HG02970 (cell line): ENCODE measurements around the gene MED13L.

Source experiments
- ATAC-seq: cut with Tn5 transposase; IDR thresholded peaks from one replicate; pipeline ENCODE4 v1.9.1; 2021; ENCODE audit warnings: mild to moderate bottlenecking, moderate library complexity, moderate number of reproducible peaks; ENCODE audit not compliant: unreplicated experiment, low FRiP score

Gene MED13L

DNA sequence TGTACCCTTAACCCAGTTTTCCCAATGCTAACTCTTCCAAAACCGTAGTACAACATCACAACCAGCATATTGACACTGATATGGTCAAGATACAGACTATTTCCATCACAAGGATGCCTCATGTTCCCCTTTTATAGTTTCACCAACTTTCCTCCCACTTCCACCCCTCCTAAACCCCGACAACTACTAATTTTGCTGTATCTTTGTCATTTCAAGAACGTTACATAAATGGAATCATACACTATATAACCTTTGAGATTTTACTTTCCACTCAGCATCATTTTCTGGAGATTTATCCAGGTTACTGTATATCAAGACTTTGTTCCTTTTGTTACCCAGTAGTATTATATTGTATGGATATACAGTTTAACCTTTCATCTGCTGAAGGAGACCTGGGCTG lies 88.9 kb downstream of the MED13L start:
- no peak for ATAC-seq

DNA sequence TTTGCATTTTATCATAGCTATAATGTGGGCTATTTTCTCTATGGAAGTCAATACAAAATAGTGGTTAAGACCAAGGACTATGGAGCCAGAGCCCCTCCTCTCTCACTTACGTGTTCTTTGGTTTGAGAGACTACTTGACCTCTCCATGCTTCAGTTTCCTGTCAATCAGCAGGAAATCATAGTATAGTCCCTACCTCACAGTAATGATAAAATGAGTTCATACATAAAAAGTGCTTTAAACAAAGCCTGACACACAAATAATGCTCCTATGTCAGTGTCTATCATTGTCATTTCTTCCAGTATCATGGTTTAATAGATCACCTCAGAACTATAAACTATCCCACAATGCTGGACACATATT lies 90.4 kb downstream of the MED13L start:
- ATAC-seq, result no peak

DNA sequence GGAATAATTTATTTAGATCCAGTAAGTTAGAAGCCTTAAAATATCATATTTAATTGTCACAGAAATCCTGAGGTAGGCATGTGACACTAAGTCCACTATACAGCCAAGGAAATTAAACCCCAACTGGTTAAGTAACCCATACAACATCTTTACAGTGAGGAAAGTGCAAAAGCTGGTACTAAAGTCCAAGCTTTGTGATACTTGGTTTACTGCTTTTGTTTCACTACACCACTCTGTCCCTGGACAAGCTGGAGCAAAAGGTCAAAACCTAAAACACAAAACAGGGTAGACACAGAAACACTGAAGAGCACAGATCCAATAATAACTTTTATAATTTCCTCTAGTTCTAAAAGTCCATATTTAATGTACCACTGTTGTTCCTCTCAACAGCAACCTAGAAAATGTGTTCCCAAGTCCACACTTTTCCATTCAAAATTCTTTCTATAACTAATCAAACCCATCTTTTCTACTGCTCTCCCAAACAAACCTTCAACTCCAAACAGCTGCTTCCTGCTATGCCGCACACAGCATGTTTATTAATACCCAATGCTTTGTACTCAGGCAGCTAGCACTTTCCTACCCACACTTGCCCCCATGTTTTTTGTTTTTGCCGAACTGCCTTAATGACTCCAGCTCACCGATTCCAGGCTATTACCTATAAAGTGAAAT lies 90.9 kb downstream of the MED13L start:
- no peak for ATAC-seq

DNA sequence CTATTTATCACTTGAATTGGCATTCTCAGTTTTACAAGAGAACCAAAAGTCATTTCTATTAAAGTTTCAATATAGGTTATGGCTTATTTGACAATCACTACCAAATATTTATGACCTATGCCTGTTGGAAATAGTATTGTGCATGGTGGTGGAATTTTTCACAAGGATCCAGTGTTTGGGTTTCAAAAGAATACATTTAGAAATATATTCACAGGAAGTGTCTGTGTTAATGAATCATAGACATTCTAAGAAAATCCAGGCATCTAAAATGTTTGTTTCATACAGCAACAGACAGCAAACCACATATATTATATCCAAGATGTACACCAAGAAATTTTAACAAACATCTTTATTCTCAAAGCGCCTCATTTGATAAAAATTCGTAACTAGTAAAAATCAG lies 92.7 kb downstream of the MED13L start:
- no peak for ATAC-seq

DNA sequence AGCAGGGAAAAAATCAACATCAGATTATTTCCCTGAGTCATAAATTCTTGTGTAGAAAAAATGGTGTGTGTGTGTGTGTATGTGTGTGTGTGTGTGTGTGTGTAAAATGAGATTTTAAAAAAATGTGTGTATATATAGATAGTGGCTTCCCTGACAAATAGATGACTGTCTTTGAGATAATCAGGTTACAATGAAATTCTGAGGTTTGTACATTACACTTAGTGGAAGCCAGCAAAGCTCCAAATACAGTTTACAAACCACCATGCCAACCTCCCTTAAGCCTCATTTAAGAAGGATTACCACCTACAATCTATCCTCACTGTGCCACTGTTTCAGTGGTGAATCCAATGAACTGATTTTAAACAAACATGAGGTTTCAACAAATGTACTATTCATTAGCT lies 93.8 kb downstream of the MED13L start:
- no peak for ATAC-seq

DNA sequence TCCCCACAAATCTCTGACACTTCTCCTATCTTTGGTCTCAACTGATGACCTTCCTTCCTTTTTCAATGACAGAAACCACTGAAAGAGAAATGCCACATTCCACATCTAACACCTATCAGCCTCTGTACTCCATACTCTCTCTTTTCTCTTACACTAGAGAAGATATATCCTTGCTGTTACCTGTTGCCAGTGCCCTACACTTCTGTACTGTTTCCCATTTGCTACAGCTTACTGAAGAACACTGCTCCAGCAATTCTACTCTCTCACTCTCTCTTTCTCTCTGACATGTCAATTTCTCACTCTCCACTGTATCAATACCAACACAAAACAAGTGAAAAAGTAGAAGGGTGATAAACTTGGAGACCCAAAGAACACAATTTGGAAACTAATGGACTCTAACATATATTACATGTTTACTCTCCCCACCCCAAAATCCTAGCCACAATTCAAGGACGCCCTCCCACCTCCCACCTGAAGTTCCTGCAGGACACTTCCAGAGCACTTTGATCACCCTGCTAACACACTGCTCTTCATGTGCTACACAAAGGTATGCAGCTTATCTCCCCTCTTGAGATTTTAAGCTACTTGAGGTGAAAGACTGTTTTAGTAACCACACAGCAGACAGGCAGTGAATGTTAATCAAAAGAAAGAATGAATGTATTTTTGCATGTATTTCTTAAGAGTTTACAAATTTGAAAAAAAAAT lies 95.0 kb downstream of the MED13L start:
- no peak for ATAC-seq

DNA sequence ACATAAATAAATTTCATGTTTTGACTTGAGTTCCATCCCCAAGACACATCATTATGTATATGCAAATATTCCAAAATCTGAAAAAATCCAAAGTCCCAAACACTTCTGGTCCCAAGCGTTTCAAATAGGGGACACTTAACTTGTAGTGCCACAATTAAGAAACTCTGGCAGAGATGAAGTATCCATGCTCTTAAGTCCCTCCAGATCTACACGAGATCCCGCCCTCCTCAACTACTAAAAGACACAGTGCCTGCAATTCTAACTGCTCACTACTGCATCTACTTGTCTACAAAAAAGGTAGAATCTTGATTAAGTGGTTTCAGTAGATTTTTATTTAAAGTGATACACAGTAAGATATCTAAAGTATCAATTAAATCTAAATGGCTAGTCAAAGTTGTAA lies 97.0 kb downstream of the MED13L start:
- no peak for ATAC-seq

DNA sequence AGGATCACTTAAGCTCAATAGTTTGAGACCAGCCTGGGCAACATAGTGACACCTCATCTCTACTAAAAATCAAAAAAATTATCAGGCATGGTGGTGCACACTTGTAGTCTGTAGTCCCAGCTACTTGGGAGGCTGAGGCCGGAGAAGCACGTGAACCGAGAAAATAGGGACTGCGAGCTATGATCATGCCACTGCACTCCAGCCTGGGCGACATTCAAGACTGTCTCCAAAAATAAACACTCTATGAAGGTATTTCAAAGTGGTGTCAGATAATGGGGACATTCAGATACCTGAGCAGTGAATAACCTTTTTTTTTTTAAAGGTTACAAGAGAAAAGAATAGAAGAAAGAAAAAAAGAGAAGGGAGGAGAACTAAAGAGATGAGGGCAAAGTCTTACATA lies 98.1 kb downstream of the MED13L start:
- no peak for ATAC-seq

DNA sequence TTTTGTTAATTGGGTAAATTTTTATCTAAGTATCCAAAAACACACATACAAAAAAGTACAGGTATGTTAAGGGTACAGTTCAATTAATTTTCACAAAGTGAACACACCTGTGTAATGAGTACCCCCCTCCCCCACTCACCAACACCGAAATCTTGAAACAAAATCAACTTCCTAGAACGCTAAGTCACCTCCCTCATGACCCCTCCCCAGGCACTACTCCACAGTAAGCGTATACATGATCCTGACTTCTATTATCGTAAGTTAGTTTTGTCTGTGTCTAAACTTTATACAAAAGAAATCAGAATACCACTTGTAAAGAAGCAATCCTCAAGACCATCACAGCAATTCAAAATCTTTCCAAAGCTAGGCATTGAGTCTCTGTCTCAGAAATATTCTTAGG lies 100.5 kb downstream of the MED13L start:
- no peak for ATAC-seq

DNA sequence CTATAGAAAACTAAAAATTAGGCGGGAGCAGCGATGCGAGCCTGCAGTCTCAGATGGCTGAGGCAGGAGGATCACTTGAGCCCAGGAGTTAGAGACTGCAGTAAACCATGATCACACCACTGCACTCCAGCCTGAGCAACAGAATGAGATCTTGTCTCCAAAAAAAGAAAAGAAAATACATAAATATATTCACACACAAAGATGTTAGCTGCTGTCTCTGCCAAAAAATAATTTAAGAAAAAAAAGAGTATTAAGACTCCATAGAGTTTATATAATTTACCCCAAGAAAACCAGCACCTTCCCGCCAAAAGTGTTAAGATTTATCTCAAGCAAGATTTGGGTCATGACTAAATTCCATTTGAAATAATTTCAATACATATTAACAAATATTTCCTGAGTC lies 102.6 kb downstream of the MED13L start:
- no peak for ATAC-seq

DNA sequence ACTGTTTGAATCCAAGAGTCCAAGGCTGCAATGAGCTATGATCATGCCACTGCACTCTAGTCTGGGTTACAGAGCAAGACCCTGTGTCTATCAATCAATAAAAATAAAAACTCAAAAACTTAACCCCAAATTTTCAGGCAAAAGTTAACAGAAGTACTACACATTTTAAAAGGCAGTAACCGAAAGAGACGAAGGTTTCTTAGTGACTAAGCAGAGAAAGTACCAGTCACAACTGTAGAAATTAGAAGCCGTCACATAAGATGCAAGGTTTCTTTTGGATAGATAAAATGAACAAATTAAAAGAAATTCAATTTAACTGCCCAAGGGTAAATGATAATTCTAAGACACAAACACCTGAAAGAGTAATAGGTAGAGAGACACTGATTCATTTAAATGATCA lies 103.5 kb downstream of the MED13L start:
- no peak for ATAC-seq

DNA sequence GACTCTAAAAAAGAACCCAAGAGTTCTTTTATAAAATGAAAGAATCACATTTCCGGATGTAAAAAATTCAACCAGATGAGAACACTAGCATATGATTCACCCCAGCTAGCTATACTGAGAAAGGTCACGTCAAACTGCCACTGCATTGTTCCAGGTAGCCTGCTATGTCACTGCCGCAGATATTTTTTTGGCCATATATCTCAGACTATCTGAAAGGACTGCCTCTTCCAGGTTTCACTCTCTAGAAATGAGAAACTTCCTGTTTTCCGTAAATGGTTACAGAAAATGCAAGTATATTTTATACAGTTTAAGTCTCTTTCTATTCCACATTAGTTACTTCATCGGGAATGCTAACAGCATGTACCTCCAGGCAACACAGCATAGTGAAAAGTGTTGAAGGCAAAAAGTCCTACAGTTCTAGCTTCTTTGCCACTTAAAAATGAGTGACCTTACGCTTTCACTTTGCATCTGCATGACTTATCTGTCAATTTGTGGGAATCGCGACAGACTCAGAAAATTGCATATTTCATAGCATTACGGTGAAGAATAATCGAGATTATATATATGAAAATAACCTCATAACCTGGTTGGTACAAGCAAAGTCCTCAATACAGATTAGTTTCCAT lies 105.2 kb downstream of the MED13L start:
- no peak for ATAC-seq

DNA sequence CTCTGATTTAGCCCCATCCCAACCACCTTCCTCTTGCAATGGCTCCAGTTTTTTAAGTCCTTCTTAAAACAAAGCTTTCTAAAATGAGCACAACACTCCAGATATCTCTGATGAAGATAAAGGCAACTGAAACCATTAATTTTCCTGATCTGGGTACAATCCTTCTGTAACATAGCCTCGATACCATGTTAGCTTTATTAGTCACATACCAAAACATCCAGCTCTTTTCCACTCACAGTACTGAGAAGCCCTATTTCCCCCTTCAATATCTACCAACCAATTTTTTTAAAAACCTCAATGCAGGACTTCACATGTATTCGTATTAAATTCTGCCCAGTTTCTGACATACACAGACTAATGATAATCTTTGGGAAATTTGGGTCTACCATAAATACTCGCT lies 105.9 kb downstream of the MED13L start:
- no peak for ATAC-seq

DNA sequence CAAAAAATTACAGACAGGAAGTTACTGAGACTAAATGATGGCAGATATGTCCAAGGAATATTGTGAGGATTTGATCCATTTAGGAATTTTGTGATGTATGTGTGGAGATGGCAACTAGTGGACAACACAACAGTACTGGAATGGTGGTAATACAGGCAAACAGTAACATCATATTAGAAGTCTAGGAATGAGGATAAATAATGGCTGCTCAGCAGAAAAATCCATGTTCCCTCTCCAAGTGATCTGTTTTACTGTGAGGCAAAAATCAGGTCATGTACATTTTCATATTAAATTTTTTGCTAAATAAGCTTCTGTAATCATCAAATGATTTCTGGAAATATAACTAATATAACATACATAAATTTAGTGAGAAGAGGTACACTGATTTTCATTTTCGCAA lies 108.4 kb downstream of the MED13L start:
- ATAC-seq, result no peak

DNA sequence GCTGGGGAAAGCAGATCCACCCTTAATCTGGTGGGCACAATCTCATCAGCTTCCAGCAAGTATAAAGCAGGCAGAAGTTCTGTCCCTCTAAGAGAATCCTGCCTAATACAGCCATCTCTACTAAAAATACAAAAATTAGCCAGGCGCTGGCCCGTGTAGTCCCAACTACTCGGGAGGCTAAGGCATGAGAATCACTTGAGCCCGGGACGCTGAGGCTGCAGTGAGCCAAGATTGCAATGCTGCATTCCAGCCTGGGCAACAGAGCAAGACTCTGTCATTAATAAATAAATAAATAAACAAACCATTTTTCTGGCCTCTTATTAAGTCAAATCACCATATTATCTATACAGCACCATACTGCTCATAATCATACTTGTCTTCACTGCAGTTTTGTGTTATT lies 111.2 kb downstream of the MED13L start:
- no peak for ATAC-seq

DNA sequence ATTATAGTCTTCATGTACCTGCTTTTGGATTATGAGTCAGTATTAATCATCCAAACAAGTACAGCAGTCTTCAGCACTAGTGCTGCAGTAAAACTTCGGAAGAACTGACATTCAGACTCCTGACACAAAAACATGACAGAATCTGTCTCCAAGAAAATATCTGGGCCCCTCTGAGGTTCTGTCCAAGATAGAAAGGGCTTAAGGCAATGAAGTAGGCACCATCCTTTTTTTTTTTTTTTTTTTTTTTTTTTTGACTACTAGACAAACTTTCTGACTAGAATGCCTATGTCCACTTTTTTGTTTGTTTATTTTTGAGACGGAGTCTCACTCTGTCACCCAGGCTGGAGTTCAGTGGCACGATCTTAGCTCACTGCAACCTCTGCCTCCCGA lies 112.5 kb downstream of the MED13L start:
- ATAC-seq, result no peak

DNA sequence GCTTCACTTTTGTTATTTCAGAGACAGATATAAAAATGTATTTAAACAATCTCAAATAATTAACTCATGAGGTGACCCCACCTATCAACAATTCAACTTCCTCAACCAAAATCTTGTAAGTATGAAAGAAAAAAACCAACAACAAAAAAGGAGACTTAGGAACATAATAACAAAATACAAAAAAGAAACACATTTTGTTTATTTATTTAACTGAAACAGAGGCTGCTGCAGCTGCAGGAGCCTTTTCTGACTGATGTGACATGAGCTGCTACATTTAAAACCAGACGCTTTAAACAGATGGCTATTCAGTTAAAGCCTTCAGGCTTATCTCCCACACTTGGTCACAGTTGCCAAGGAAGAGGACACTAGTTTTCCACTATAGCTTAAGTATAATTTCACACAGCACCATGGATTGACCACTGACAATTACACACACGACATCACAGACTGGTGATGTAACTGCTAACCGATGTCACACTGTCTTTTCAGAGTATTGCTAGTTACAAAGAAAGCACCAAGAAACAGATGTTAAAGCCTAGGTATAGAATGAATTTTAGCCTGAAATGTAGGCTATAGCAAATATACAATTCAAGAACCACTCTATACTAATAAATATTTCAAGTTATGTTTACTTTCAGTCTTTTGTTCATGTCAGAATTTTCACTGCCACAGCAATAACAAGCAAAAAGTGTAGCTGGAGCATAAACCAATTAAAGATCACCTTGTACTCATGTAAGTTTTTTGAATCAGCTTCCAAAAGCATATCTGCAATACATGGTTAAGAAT lies 113.0 kb downstream of the MED13L start:
- ATAC-seq, result no peak

DNA sequence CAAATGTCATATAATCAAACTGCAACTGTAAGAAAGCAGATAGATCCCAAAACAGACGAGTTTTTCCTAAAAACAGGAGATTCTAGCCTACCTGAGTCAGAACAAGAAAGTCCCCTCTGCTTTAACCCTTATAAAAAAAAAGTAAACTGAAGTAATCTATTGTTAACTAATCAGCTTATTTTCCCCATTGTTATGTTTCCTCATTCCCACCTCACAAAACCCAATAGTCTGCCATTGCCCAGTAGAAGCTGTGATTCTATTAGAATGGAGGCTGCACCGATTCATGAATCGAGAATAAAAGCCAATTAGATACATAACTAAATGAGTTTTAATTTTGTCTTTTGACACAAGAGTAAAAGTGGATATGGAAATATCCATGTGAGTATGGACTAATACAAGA lies 115.4 kb downstream of the MED13L start:
- no peak for ATAC-seq

DNA sequence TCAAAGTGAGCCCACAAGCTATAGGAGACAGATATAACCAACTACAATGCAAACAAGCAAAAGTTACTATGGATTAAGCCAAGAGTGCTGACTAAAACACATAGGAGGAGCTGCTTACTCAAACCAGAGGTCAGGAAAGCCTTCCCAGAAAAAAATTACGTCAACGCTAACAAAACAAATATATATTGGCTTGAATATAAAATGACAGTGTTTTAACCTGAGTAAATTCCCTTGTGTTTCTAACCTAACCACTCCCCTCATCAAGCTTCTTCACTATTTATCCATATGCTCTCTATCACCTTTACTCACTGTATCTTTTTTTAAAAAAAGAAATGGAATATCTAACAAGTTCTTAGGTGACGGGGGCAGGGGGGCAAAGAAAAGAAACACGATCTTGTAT lies 115.9 kb downstream of the MED13L start:
- no peak for ATAC-seq

DNA sequence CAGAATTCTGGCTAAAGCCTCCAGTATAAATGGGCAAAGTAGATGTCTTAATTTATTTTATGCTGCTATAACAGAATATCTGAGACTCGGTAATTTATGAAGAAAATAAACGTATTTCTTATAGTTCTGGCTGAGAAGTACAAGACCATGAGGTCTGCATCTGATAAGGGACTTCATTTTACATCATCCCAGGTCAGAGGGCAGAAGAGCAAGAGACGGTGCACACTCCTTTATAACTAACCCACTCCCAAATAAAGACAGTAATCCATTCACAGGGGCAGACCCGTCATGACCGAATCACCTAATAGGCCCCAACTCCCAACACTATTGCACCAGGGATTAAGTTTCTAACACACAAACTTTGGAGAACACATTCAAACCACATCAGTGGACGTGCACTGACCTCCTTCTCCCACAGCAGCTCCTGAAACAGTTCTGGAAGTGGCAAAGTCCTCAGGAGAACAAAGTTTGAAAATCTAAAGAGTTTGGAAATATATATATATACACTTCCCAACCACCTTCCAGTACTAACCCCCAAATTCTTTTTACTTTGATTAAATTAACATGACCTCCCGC lies 116.5 kb downstream of the MED13L start:
- ATAC-seq, result no peak

DNA sequence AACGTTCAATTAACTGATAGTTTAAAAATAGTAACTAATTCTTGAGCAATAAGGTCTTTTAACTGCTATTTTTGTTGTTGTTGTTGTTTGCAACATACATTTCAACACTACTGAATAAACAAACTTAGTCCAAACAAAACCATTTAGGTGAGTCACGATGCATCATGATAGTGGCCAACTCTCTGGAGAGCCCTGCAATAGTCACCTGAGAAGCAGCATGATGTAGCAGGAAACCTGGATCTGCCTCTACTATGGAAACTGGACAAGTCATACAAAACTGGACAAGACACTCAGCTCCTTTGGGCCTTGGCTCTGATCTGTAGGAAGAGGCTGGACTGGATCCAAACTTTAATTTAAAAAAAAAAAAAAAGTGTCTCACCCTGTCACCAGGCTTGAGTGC lies 117.3 kb downstream of the MED13L start:
- ATAC-seq, result no peak
